Measurements from ENCODE around the gene DUSP1. TPM values are rescaled to one million over a fixed set of nuclear protein-coding genes. Genes with fewer than 3 reads are reported as not detected.

Gene DUSP1
- total and polyA plus RNA-seq, 9 of the 15 experiments (the other 6 are each of a cell fraction or from before 2014, with no cell fraction given): 2.1 to 14.2 (median 8.5) TPM

GRCh38 chr5:172727551-172727950, 43.4 kb downstream of the DUSP1 start:
- no peak overlapping the region for H3K4me3 ChIP-seq
- no peak overlapping the region for H3K27ac ChIP-seq (ENCODE audit: extremely low read depth, low read depth, low read length)
- H3K79me2 ChIP-seq (ENCODE audit: control insufficient read depth, insufficient read depth, low read length): no peaks in the 10 kb centered on the region
- TF ChIP-seq MBD2 (IDR thresholded peaks at IDR 0.05; ENCODE audit: borderline replicate concordance, low read depth) (no peak), ADNP (tag; IDR thresholded peaks at IDR 0.05) (no peak), HOXB6 (CRISPR knock-in tag; IDR thresholded peaks at IDR 0.05; ENCODE audit: borderline replicate concordance) (no peak), BRCA1 (IDR thresholded peaks at IDR 0.05) (no peak), BRCA1 (CRISPR knock-in tag; IDR thresholded peaks at IDR 0.05) (no peak), NCOR1 (IDR thresholded peaks at IDR 0.05) (no peak), ELF4 (CRISPR knock-in tag; IDR thresholded peaks at IDR 0.05) (no peak), ZNF561 (CRISPR knock-in tag; conservative IDR thresholded peaks at IDR 0.05) (no peak), TSC22D4 (tag; IDR thresholded peaks at IDR 0.05) (no peak), ZFPM2 (CRISPR knock-in tag; IDR thresholded peaks at IDR 0.05) (no peak)
- TF ChIP-seq, protein P1, sequence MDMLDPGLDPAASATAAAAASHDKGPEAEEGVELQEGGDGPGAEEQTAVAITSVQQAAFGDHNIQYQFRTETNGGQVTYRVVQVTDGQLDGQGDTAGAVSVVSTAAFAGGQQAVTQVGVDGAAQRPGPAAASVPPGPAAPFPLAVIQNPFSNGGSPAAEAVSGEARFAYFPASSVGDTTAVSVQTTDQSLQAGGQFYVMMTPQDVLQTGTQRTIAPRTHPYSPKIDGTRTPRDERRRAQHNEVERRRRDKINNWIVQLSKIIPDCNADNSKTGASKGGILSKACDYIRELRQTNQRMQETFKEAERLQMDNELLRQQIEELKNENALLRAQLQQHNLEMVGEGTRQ (CRISPR knock-in tag; IDR thresholded peaks at IDR 0.05): no peak
- TF ChIP-seq, protein P2, sequence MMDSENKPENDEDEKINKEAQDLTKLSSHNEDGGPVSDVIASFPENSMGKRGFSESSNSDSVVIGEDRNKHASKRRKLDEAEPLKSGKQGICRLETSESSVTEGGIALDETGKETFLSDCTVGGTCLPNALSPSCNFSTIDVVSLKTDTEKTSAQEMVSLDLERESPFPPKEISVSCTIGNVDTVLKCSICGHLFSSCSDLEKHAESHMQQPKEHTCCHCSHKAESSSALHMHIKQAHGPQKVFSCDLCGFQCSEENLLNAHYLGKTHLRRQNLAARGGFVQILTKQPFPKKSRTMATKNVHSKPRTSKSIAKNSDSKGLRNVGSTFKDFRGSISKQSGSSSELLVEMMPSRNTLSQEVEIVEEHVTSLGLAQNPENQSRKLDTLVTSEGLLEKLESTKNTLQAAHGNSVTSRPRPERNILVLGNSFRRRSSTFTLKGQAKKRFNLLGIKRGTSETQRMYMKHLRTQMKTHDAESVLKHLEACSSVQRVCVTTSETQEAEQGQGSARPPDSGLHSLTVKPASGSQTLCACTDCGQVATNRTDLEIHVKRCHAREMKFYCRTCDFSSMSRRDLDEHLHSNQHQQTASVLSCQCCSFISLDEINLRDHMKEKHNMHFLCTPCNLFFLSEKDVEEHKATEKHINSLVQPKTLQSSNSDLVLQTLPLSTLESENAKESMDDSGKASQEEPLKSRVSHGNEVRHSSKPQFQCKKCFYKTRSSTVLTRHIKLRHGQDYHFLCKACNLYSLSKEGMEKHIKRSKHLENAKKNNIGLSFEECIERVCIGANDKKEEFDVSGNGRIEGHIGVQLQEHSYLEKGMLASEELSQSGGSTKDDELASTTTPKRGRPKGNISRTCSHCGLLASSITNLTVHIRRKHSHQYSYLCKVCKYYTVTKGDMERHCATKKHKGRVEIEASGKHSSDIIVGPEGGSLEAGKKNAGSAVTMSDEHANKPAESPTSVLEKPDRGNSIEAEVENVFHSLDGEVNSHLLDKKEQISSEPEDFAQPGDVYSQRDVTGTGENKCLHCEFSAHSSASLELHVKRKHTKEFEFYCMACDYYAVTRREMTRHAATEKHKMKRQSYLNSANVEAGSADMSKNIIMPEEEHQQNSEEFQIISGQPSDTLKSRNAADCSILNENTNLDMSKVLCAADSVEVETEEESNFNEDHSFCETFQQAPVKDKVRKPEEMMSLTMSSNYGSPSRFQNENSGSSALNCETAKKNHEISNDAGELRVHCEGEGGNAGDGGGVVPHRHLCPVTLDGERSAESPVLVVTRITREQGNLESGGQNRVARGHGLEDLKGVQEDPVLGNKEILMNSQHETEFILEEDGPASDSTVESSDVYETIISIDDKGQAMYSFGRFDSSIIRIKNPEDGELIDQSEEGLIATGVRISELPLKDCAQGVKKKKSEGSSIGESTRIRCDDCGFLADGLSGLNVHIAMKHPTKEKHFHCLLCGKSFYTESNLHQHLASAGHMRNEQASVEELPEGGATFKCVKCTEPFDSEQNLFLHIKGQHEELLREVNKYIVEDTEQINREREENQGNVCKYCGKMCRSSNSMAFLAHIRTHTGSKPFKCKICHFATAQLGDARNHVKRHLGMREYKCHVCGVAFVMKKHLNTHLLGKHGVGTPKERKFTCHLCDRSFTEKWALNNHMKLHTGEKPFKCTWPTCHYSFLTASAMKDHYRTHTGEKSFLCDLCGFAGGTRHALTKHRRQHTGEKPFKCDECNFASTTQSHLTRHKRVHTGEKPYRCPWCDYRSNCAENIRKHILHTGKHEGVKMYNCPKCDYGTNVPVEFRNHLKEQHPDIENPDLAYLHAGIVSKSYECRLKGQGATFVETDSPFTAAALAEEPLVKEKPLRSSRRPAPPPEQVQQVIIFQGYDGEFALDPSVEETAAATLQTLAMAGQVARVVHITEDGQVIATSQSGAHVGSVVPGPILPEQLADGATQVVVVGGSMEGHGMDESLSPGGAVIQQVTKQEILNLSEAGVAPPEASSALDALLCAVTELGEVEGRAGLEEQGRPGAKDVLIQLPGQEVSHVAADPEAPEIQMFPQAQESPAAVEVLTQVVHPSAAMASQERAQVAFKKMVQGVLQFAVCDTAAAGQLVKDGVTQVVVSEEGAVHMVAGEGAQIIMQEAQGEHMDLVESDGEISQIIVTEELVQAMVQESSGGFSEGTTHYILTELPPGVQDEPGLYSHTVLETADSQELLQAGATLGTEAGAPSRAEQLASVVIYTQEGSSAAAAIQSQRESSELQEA (IDR thresholded peaks at IDR 0.05; ENCODE audit: low read depth): no peak
- no TSS peak for BruUV-seq (replicated peaks)
- WGBS (ENCODE audit: insufficient coverage, low coverage, missing lambda C conversion rate): 28% methylated on average over 5 of the region's 7 CpGs
- 0 out of 2 replicates have a peak, but pooled peaks cover 2% of the 10 kb centered on the region for H4K20me1 ChIP-seq (replicated peaks; ENCODE audit: control insufficient read depth, insufficient read depth, low read length)
- H3K27me3 ChIP-seq (ENCODE audit: control insufficient read depth in 2 of 2, insufficient read depth in 2 of 2, low read length in 2 of 2): peaks cover 20 to 44% of the 10 kb centered on the region in 2 experiments; a peak in 4 of 5 replicates
- peaks cover 0 to 6% of the 10 kb centered on the region in 2 experiments; a peak in 2 of 5 replicates for H3K4me1 ChIP-seq (replicated peaks in 1 of 2; ENCODE audit: control insufficient read depth in 2 of 2, insufficient read depth in 2 of 2, low read length in 2 of 2)
- CTCF ChIA-PET (ENCODE audit: low intra/inter-chr PET ratio): no interaction called here
- FAIRE-seq (no peak), ATAC-seq (no peak), DNase-seq (ENCODE audit: extremely low read depth in 1 of 4, low spot score in 3 of 4) (no peak)
- H3K9me1 ChIP-seq (ENCODE audit: control insufficient read depth, insufficient read depth, low read length): no peaks in the 10 kb centered on the region
- H3K4me2 ChIP-seq (ENCODE audit: insufficient read depth, low read length): no peak overlapping the region
- H3K9ac ChIP-seq (ENCODE audit: insufficient read depth in 1 of 2, low read depth in 2 of 2, low read length in 2 of 2): 0 out of 4 replicates have a peak overlapping the region, but pooled peaks of 1 of the 2 experiments have one; percentile 4
- no peak overlapping the region for H2AFZ ChIP-seq (ENCODE audit: low read depth, low read length)
- H3K36me3 ChIP-seq (ENCODE audit: control insufficient read depth, insufficient read depth, low read length): no peaks in the 10 kb centered on the region
- no peaks in the 10 kb centered on the region for H3K9me3 ChIP-seq (replicated peaks; ENCODE audit: control insufficient read depth, insufficient read depth, low read depth, low read length)
- in situ Hi-C loops (cut with MboI): no loop called here
- intact Hi-C loops (cut with micrococcal nuclease): no loop called here
- POLR2A ChIA-PET: interaction anchor here (0.6 to 1.5 kb wide), 2 partner anchors 42 to 44 kb away, joined by 4 read pairs; no protein-coding TSS in a partner anchor
